SIG-M5 (cell line): ENCODE data around the gene LIPE.

ENCODE experiments used
- DNase-seq: peaks from one replicate; lab custom pipeline; 2025; lab: John Stamatoyannopoulos, UW

The LIPE gene

DNA sequence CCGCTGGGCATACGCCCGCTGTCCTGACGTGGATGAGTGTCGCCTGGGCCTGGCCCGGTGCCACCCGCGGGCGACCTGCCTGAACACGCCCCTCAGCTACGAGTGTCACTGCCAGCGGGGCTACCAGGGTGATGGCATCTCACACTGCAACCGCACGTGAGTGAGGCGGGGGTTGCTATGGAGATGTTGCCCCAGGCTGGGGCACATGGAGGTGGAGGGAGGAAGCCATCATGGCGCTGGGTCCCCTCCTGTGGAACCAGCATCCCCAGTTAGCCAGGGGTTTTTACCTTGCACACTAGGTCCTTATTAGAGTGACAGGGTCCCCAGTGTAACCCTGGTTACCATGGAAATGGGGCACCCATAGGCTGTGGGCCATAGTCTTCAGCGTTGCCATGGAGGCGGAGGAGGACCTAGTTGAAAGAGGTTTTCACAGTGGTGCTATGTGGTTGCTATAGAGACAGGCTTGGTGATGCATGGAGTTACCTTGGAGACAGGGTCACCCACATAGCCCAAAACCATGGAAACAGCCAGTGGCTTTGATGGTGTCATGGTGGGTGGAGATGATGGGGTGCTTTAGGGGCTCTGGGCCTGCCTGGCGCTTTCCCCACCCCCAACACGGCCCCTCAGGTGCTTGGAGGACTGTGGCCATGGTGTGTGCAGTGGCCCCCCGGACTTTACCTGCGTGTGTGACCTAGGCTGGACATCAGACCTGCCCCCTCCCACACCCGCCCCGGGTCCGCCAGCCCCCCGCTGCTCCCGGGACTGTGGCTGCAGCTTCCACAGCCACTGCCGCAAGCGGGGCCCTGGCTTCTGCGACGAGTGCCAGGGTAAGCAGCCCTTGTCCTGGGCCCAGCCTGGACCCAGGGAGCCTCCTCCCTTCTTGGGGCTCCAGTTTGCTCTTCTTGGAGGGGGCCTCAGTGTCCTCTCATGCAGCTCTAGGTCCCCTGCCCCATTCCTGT lies 74.6 kb downstream of the LIPE start:
- DNase-seq = no peak
